Esophagus squamous epithelium (tissue), 5 donors: ENCODE results near the gene ETS1. TPM values are rescaled to one million over a fixed set of nuclear protein-coding genes. Genes with fewer than 3 reads are reported as not detected.

Source experiments
- DNase-seq: peaks from one replicate; lab custom pipeline; 2025; lab: John Stamatoyannopoulos, UW
- H3K27ac ChIP-seq, 4 donors: fragments of 200-600 bp; sonication (generic); one replicate each; pipeline ENCODE4 v1.5.1; 2016 to 2019; ENCODE audit warnings: mild to moderate bottlenecking in 1 of 4
- H3K27me3 ChIP-seq, 4 donors: fragments of 200-600 bp; sonication (generic); 1 replicate in 3 of 4; 2 replicates in 1 of 4; pipeline versions ENCODE4 v1.5.1 to v1.6.0; 2017 to 2021; ENCODE audit warnings: antibody characterized with exemption in 1 of 4
- H3K36me3 ChIP-seq, 3 donors: fragments of 200-600 bp; sonication (generic); one replicate each; pipeline ENCODE4 v1.5.1; 2016 to 2019
- H3K4me1 ChIP-seq, 3 donors: fragments of 200-600 bp; sonication (generic); one replicate each; pipeline ENCODE4 v1.5.1; 2017 to 2019
- H3K4me3 ChIP-seq, 4 donors: fragments of 200-600 bp; sonication (generic); 1 replicate in 3 of 4; 2 replicates in 1 of 4; pipeline ENCODE4 v1.5.1; 2016 to 2019; ENCODE audit warnings: mild to moderate bottlenecking in 2 of 4, moderate library complexity in 1 of 4
- H3K9me3 ChIP-seq, 3 donors: fragments of 200-600 bp; sonication (generic); one replicate each; pipeline ENCODE4 v1.5.1; 2016 to 2019
- POLR2A ChIP-seq, 4 donors: fragments of 450-650 bp; IDR thresholded peaks; one replicate each; pipeline ENCODE4 v1.6.1; 2017; ENCODE audit warnings: antibody characterized with exemption in 4 of 4, mild to moderate bottlenecking in 4 of 4, moderate library complexity in 3 of 4
- WGBS, 2 donors: methylation state at CpG; one replicate each; pipeline ENCODE4 v1.1.5; 2018; 5-methylcytosine and 5-hydroxymethylcytosine counted together
- intact Hi-C: fragments of 100-400 bp; cut with DNase I; formaldehyde crosslinking; loops from one replicate; pipeline ENCODE4 v1.15.0; 2022
- total RNA-seq, 4 donors: library from RNA; depleted of rRNA; stranded (reverse); fragments of >200 nt; gene quantifications; one replicate each; pipeline ENCODE4 v1.1.0, GENCODE V29; 2016
- TF ChIP-seq, protein P1 (sequence below), 6 experiments: fragments of 450-650 bp in 4 of 6; fragments of 200-600 bp in 2 of 6; sonication (generic) in 2 of 6; IDR thresholded peaks; one replicate each; pipeline ENCODE4 v1.5.1; 2016 to 2019; ENCODE audit warnings: antibody characterized with exemption in 6 of 6, mild to moderate bottlenecking in 4 of 6, moderate library complexity in 4 of 6
- donor health status: DM: yes; HTN: yes; CAD: no.

Gene ETS1
- total RNA-seq, 4 donors from 2014 or later = 3.4 to 37.0 (median 16.4) TPM

DNA sequence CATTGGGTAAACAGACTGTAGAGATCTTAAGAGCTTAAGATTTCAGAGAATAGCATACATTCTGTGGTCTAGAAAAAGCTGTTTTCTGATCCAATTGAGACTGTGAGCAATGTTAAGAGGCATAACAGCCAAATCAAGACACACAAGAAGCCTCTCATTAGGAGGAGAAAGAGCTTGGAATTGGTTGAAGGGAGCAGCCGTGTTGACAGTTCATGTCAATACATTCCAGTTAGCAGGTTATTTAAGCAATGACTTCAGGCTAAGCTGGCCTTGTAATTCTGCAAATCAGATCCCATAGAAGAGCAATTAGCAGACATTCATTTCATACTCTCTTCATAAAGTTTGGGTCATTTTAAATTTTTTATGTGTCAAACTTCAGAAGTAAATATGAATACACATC lies 50.9 kb downstream of the ETS1 start:
- TF ChIP-seq, protein P1, sequence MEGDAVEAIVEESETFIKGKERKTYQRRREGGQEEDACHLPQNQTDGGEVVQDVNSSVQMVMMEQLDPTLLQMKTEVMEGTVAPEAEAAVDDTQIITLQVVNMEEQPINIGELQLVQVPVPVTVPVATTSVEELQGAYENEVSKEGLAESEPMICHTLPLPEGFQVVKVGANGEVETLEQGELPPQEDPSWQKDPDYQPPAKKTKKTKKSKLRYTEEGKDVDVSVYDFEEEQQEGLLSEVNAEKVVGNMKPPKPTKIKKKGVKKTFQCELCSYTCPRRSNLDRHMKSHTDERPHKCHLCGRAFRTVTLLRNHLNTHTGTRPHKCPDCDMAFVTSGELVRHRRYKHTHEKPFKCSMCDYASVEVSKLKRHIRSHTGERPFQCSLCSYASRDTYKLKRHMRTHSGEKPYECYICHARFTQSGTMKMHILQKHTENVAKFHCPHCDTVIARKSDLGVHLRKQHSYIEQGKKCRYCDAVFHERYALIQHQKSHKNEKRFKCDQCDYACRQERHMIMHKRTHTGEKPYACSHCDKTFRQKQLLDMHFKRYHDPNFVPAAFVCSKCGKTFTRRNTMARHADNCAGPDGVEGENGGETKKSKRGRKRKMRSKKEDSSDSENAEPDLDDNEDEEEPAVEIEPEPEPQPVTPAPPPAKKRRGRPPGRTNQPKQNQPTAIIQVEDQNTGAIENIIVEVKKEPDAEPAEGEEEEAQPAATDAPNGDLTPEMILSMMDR (IDR thresholded peaks at IDR 0.05) = no peak
- no peak for TF ChIP-seq POLR2A (IDR thresholded peaks at IDR 0.05)
- no peaks in the 10 kb centered on the region for H3K36me3 ChIP-seq
- 86 to 100% methylated on average over 1 of the region's 1 CpG for WGBS, 2 donors
- intact Hi-C loops = no loop called here
- H3K4me1 ChIP-seq = peaks cover 0 to 10% (median 0%) of the 10 kb centered on the region in 3 donors
- H3K9me3 ChIP-seq = no peaks in the 10 kb centered on the region
- H3K27ac ChIP-seq = no peak overlapping the region
- peaks cover 0 to 12% (median 0%) of the 10 kb centered on the region in 4 donors for H3K27me3 ChIP-seq
- H3K4me3 ChIP-seq = no peak overlapping the region
- DNase-seq = no peak

DNA sequence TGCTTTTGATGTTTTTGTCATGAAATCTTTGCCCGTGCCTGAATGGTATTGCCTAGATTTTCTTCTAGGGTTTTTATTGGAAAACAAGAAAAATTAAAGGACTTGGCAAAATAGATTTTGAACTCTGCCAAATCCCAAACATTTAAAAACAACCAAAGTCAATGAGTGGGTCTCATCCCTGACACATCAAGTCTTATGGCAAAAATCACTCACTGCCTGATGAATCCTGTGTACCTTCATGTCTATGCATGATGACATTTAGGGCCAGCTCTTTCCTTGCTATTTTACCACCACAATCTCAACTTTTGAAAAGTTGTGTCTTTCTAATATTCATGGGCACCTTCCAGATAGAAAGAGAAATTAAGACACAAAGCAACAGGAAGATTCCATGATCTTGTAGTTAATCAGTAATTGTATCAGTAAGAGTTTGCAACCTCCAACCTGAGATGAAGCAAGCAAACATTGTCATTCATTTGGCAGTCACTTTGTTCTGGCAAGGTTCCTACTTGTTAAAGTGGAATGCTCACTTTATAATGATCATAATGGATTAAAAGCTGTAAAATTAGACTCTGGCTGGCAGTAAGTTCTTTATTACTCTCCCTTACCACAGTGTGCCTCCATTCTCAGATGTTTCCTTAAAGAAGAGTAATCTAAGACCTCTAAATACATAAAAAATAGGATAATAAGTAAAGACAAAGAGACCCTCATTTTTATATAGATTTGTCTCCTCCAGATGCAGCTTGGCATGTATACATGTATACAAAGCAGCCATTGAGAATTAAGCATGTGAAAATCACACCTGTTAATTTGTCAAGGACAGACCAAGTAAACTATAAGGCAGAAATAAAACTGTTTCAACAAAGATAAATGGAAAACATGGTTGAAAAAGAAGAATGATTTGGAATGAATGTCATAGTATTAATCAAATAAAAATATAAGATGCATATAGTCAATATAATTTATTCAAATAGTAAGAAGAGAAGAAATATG lies 51.6 kb downstream of the ETS1 start:
- no peaks in the 10 kb centered on the region for H3K36me3 ChIP-seq
- 62% methylated on average over 1 of the region's 1 CpG for WGBS, 2 donors
- H3K27me3 ChIP-seq = peaks cover 0 to 7% (median 0%) of the 10 kb centered on the region in 4 donors
- no peak for DNase-seq
- intact Hi-C loops = no loop called here
- no peak overlapping the region for H3K4me3 ChIP-seq
- no peak for TF ChIP-seq POLR2A (IDR thresholded peaks at IDR 0.05)
- TF ChIP-seq, protein P1 (IDR thresholded peaks at IDR 0.05) = no peak
- no peak overlapping the region for H3K27ac ChIP-seq
- no peaks in the 10 kb centered on the region for H3K9me3 ChIP-seq
- H3K4me1 ChIP-seq = peaks cover 0 to 11% (median 0%) of the 10 kb centered on the region in 3 donors

DNA sequence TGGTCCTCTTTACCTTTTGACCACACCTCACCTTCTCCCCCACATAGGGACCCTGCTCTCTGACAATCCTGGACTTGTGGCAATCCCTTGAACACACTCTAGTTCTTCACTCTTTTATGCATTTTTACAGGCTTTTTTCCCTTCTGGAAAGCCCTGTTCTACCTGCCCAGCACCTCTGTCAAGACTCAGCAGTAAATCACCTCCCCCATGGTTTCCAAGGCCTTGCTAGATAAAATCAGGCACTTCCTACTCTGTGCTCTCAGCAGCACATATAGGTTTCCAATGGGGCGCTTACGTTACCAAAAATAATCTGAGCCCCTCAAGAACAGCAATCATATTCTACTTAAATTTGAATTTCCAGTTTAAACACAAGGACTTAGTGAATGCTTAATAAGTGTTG lies 53.9 kb downstream of the ETS1 start:
- Histone ChIP-seq H3K4me3 (no peak overlapping the region), H3K27me3 (peaks cover 0 to 7% (median 0%) of the 10 kb centered on the region in 4 donors), H3K9me3 (no peaks in the 10 kb centered on the region), H3K27ac (no peak overlapping the region), H3K4me1 (peaks cover 0 to 16% (median 0%) of the 10 kb centered on the region in 3 donors), H3K36me3 (no peaks in the 10 kb centered on the region)
- intact Hi-C loops = no loop called here
- no peak for DNase-seq
- TF ChIP-seq, protein P1 (IDR thresholded peaks at IDR 0.05) = no peak
- no peak for TF ChIP-seq POLR2A (IDR thresholded peaks at IDR 0.05)
- WGBS, 2 donors = 90 to 100% methylated on average over 2 of the region's 2 CpGs

DNA sequence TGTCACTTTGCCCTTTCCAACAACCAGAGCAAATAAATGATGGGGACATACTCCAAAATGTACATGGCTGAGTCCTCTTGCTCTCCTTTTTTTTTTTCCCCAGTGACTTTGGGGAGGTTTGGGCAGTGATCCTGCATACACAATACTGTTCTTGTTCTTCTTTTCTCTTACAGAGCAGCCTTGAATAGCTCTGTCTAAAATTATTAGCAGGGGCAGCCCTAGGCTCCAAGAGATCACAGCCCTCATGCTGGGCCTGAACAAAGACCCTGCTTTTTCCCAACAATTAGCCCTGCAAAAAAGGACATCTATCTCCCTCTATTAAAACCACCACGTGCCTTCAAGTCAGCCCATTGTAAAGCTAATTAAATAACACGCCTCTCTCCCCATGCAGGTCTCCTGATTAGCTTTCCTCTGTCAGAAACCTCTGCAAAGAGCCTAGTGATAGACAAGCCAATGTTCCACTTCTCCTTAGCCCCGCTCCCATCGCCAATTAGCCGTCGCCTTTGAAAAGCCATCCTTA lies 54.7 kb downstream of the ETS1 start:
- H3K36me3 ChIP-seq = no peaks in the 10 kb centered on the region
- H3K4me3 ChIP-seq = no peak overlapping the region
- H3K4me1 ChIP-seq = peaks cover 0 to 16% (median 0%) of the 10 kb centered on the region in 3 donors
- TF ChIP-seq, protein P1 (IDR thresholded peaks at IDR 0.05) = no peak
- TF ChIP-seq POLR2A (IDR thresholded peaks at IDR 0.05) = no peak
- WGBS, 2 donors = 85 to 91% methylated on average over 6 of the region's 6 CpGs
- DNase-seq = no peak
- no peaks in the 10 kb centered on the region for H3K9me3 ChIP-seq
- no peak overlapping the region for H3K27ac ChIP-seq
- intact Hi-C loops = no loop called here
- peaks cover 0 to 7% (median 0%) of the 10 kb centered on the region in 4 donors for H3K27me3 ChIP-seq
